Astrocyte of the cerebellum (primary cell): ENCODE measurements around the gene SPON1.

Experiments used
- DNase-seq: peaks from one replicate; pipeline ENCODE4 v3.0.0-alpha.2; 2011; ENCODE audit warnings: low read depth
- H3K4me3 ChIP-seq: 2 replicates; pipeline ENCODE4 v1.5.1; 2011; ENCODE audit warnings: mild to moderate bottlenecking, low read depth, low read length, moderate library complexity
- CTCF ChIP-seq: IDR thresholded peaks from 2 replicates; pipeline ENCODE4 v1.5.1; 2012; ENCODE audit warnings: low read length, low read depth, moderate library complexity, mild to moderate bottlenecking; ENCODE audit errors: missing control alignments
- in situ Hi-C: cut with HindIII; loops from 2 replicates; pipeline ENCODE4 v1.10.0; 2017; ENCODE audit warnings: low sequenced_read_pairs

The SPON1 gene

GRCh38 chr11:14181121-14181520, 218.6 kb downstream of the SPON1 start:
- in situ Hi-C loops = no loop called here
- DNase-seq = no peak
- no peak overlapping the region for H3K4me3 ChIP-seq
- no peak for TF ChIP-seq CTCF

- no peak for DNase-seq
- no peak for TF ChIP-seq CTCF
- no peak overlapping the region for H3K4me3 ChIP-seq
- in situ Hi-C loops = no loop called here
Measured at GRCh38 chr11:14182833-14183364, 220.4 kb downstream of the SPON1 start.

- in situ Hi-C loops = no loop called here
- DNase-seq = no peak
- TF ChIP-seq CTCF = no peak
- H3K4me3 ChIP-seq = no peak overlapping the region
Measured at GRCh38 chr11:14184028-14184940, 221.8 kb downstream of the SPON1 start.

GRCh38 chr11:14185461-14185860, 222.9 kb downstream of the SPON1 start:
- in situ Hi-C loops = no loop called here
- no peak for TF ChIP-seq CTCF
- DNase-seq = no peak
- H3K4me3 ChIP-seq = no peak overlapping the region

GRCh38 chr11:14186046-14186775, 223.7 kb downstream of the SPON1 start:
- in situ Hi-C loops = no loop called here
- TF ChIP-seq CTCF = no peak
- no peak for DNase-seq
- no peak overlapping the region for H3K4me3 ChIP-seq

- in situ Hi-C loops = no loop called here
- no peak for TF ChIP-seq CTCF
- DNase-seq = no peak
- no peak overlapping the region for H3K4me3 ChIP-seq
Measured at GRCh38 chr11:14189874-14190273, 227.4 kb downstream of the SPON1 start.
